SU-DHL-6 (cell line): ENCODE measurements around the gene RUNX1.

Experiments used
- H2AFZ ChIP-seq: fragments of 200-600 bp; sonication (generic); 2 replicates; pipeline ENCODE4 v1.6.1; 2014; ENCODE audit warnings: low read depth, mild to moderate bottlenecking, moderate library complexity, mixed read lengths, antibody characterized with exemption, low read length; ENCODE audit not compliant: severe bottlenecking
- H3F3A ChIP-seq: fragments of 200-600 bp; shearing (Covaris generic); 2 replicates; pipeline ENCODE4 v1.6.0; 2016; ENCODE audit warnings: antibody characterized with exemption, mild to moderate bottlenecking; ENCODE audit not compliant: insufficient read depth
- H3K27ac ChIP-seq: fragments of 200-600 bp; sonication (generic); 2 replicates; pipeline ENCODE4 v1.5.1; 2016; ENCODE audit warnings: low read depth, mild to moderate bottlenecking, low read length, moderate library complexity, mixed read lengths
- H3K27me3 ChIP-seq: fragments of 200-600 bp; sonication (generic), shearing (Covaris generic); 2 replicates; pipeline ENCODE4 v1.6.0; 2014; ENCODE audit warnings: mild to moderate bottlenecking, low read length
- H3K36me3 ChIP-seq: fragments of 200-600 bp; sonication (generic); 2 replicates; pipeline ENCODE4 v1.6.1; 2014; ENCODE audit warnings: mild to moderate bottlenecking, low read length, mixed read lengths
- H3K4me2 ChIP-seq: fragments of 300-600, 200-600 bp; shearing (Covaris generic), sonication (generic); 2 replicates; pipeline ENCODE4 v1.6.0; 2014; ENCODE audit warnings: low read length, low read depth, mild to moderate bottlenecking; ENCODE audit not compliant: poor library complexity, severe bottlenecking
- H3K4me3 ChIP-seq: fragments of 200-600 bp; sonication (generic); 2 replicates; pipeline ENCODE4 v1.5.1; 2014; ENCODE audit warnings: antibody characterized with exemption, low read length, mild to moderate bottlenecking, mixed read lengths; ENCODE audit not compliant: insufficient read depth, poor library complexity, severe bottlenecking
- H3K79me2 ChIP-seq: fragments of 200-600 bp; sonication (generic); 2 replicates; pipeline ENCODE4 v1.6.1; 2014; ENCODE audit warnings: mild to moderate bottlenecking, low read length, moderate library complexity; ENCODE audit not compliant: insufficient read depth
- H3K9ac ChIP-seq: fragments of 200-600 bp; sonication (generic); 2 replicates; pipeline ENCODE4 v1.7.0; 2014; ENCODE audit warnings: mild to moderate bottlenecking, low read length
- H3K9me2 ChIP-seq: fragments of 200-600 bp; sonication (generic); replicated peaks from 2 replicates; pipeline ENCODE4 v1.6.1; 2014; ENCODE audit warnings: low read length; ENCODE audit not compliant: insufficient read depth
- H3K9me3 ChIP-seq: fragments of 200-600 bp; sonication (generic); 2 replicates; pipeline ENCODE4 v1.6.1; 2014; ENCODE audit warnings: low read length, mixed read lengths; ENCODE audit not compliant: insufficient read depth
- H4K20me1 ChIP-seq: fragments of 200-600 bp; sonication (generic); 2 replicates; pipeline ENCODE4 v1.6.1; 2014; ENCODE audit warnings: low read depth, mild to moderate bottlenecking, antibody characterized with exemption, low read length, moderate library complexity, mixed read lengths
- CTCF ChIP-seq: fragments of 200-600 bp; sonication (generic); IDR thresholded peaks from one replicate; pipeline ENCODE4 v1.5.1; 2017; ENCODE audit warnings: antibody characterized with exemption, mild to moderate bottlenecking, low read length, moderate library complexity; ENCODE audit not compliant: insufficient read depth, poor library complexity, severe bottlenecking
- EZH2phosphoT487 ChIP-seq: fragments of 200-600 bp; sonication (generic), shearing (Covaris generic); conservative IDR thresholded peaks from 2 replicates; pipeline ENCODE4 v1.6.1; 2018; ENCODE audit warnings: mild to moderate bottlenecking, antibody characterized with exemption, low read length, moderate library complexity, mixed read lengths

RUNX1 gene

GRCh38 chr21:35044770-35045541 lies 4.1 kb downstream of the RUNX1 start:
- H2AFZ ChIP-seq: no peak overlapping the region
- no peak overlapping the region for H3K27ac ChIP-seq
- no peak overlapping the region for H3K9ac ChIP-seq
- peak overlapping the region; percentile 7 for H3K4me2 ChIP-seq
- H3K36me3 ChIP-seq: 0 out of 2 replicates have a peak, but pooled peaks cover 5% of the 10 kb centered on the region
- no peak for TF ChIP-seq EZH2phosphoT487
- H3K27me3 ChIP-seq: no peaks in the 10 kb centered on the region
- peaks cover 88% of the 10 kb centered on the region for H3K79me2 ChIP-seq
- H3F3A ChIP-seq: peaks cover 18% of the 10 kb centered on the region
- no peaks in the 10 kb centered on the region for H3K9me2 ChIP-seq
- H3K9me3 ChIP-seq: no peaks in the 10 kb centered on the region
- H4K20me1 ChIP-seq: peaks cover 6% of the 10 kb centered on the region; the same call in 1 of the 2 replicates
- no peak overlapping the region for H3K4me3 ChIP-seq

GRCh38 chr21:35044128-35044527 lies 5.0 kb downstream of the RUNX1 start:
- peaks cover 6% of the 10 kb centered on the region; the same call in 1 of the 2 replicates for H4K20me1 ChIP-seq
- no peak overlapping the region for H3K4me2 ChIP-seq
- H2AFZ ChIP-seq: no peak overlapping the region
- H3K36me3 ChIP-seq: 0 out of 2 replicates have a peak, but pooled peaks cover 5% of the 10 kb centered on the region
- H3F3A ChIP-seq: peaks cover 10% of the 10 kb centered on the region
- no peak overlapping the region for H3K4me3 ChIP-seq
- H3K27ac ChIP-seq: no peak overlapping the region
- TF ChIP-seq CTCF: no peak
- TF ChIP-seq EZH2phosphoT487: no peak
- no peaks in the 10 kb centered on the region for H3K27me3 ChIP-seq
- no peaks in the 10 kb centered on the region for H3K9me2 ChIP-seq
- peaks cover 96% of the 10 kb centered on the region for H3K79me2 ChIP-seq
- H3K9ac ChIP-seq: no peak overlapping the region
- no peaks in the 10 kb centered on the region for H3K9me3 ChIP-seq

- Histone ChIP-seq H4K20me1 (peaks cover 6% of the 10 kb centered on the region; the same call in 1 of the 2 replicates), H3K9me2 (no peaks in the 10 kb centered on the region), H3F3A (peaks cover 4% of the 10 kb centered on the region), H3K4me2 (peak overlapping the region; percentile 6), H3K27me3 (no peaks in the 10 kb centered on the region), H3K9me3 (no peaks in the 10 kb centered on the region), H3K9ac (no peak overlapping the region), H3K79me2 (peaks cover 100% of the 10 kb centered on the region), H3K36me3 (0 out of 2 replicates have a peak, but pooled peaks cover 5% of the 10 kb centered on the region), H3K4me3 (no peak overlapping the region), H2AFZ (no peak overlapping the region), H3K27ac (0 out of 2 replicates have a peak overlapping the region, but pooled peaks have one; percentile 26)
- TF ChIP-seq CTCF (no peak), EZH2phosphoT487 (no peak)
Measured at GRCh38 chr21:35043549-35043948, 5.6 kb downstream of the RUNX1 start.

- Histone ChIP-seq H3K27ac (no peak overlapping the region), H3K9me2 (no peaks in the 10 kb centered on the region), H3K4me2 (no peak overlapping the region), H4K20me1 (peaks cover 6% of the 10 kb centered on the region; the same call in 1 of the 2 replicates), H3K27me3 (no peaks in the 10 kb centered on the region), H3K9ac (no peak overlapping the region), H3K36me3 (0 out of 2 replicates have a peak, but pooled peaks cover 5% of the 10 kb centered on the region), H3F3A (no peaks in the 10 kb centered on the region), H3K9me3 (no peaks in the 10 kb centered on the region), H2AFZ (no peak overlapping the region), H3K4me3 (no peak overlapping the region), H3K79me2 (peaks cover 100% of the 10 kb centered on the region)
- TF ChIP-seq CTCF: no peak
Measured at GRCh38 chr21:35042836-35043235, 6.3 kb downstream of the RUNX1 start.
